ENCODE results near the gene GALNT7. TPM values are rescaled to one million over a fixed set of nuclear protein-coding genes. Genes with fewer than 3 reads are reported as not detected.
A peak's percentile ranks its signal among the peaks of the same experiment; 100 is the strongest.

The GALNT7 gene
- total RNA-seq, 1 donor from 2014 or later = 67.8 TPM

DNA sequence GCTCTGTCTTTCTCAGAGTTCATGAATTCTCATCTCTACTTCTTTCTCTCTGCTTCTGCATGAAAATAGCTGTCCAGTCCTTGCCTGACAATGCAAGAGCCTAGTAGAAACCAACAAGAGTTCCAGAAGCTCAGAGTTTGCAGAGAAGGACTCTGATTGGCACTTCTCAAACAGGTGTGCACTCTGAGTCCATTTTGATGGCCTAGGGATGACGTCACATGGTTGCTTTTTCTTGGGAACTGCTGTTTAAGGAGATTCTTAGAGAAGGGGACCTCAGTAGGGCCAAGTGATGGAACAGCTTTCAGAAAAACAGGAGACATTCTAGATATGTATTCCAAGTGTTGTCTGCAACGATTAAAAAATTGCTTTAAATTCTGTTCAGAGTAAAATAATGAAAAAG lies 108.7 kb downstream of the GALNT7 start:
- Mint-ChIP-seq H3K36me3 (ENCODE audit: insufficient read depth) (peaks cover 14% of the 10 kb centered on the region), H3K4me1 (ENCODE audit: low read depth) (peaks cover 10% of the 10 kb centered on the region), H3K9me3 (ENCODE audit: low read depth) (peaks cover 3% of the 10 kb centered on the region), H3K27ac (no peak overlapping the region), H3K4me3 (ENCODE audit: low read depth) (no peak overlapping the region), H3K27me3 (no peaks in the 10 kb centered on the region)
- TF ChIP-seq, protein P1, sequence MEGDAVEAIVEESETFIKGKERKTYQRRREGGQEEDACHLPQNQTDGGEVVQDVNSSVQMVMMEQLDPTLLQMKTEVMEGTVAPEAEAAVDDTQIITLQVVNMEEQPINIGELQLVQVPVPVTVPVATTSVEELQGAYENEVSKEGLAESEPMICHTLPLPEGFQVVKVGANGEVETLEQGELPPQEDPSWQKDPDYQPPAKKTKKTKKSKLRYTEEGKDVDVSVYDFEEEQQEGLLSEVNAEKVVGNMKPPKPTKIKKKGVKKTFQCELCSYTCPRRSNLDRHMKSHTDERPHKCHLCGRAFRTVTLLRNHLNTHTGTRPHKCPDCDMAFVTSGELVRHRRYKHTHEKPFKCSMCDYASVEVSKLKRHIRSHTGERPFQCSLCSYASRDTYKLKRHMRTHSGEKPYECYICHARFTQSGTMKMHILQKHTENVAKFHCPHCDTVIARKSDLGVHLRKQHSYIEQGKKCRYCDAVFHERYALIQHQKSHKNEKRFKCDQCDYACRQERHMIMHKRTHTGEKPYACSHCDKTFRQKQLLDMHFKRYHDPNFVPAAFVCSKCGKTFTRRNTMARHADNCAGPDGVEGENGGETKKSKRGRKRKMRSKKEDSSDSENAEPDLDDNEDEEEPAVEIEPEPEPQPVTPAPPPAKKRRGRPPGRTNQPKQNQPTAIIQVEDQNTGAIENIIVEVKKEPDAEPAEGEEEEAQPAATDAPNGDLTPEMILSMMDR (IDR thresholded peaks at IDR 0.05; ENCODE audit: unreplicated experiment) = no peak
- DNase-seq (ENCODE audit: low spot score, unreplicated experiment) = no peak

GRCh38 chr4:173280998-173281397 lies 112.4 kb downstream of the GALNT7 start:
- H3K36me3 Mint-ChIP-seq (ENCODE audit: insufficient read depth) = peaks cover 18% of the 10 kb centered on the region
- peaks cover 4% of the 10 kb centered on the region for H3K9me3 Mint-ChIP-seq (ENCODE audit: low read depth)
- no peaks in the 10 kb centered on the region for H3K27me3 Mint-ChIP-seq
- DNase-seq (ENCODE audit: low spot score, unreplicated experiment) = no peak
- no peak overlapping the region for H3K4me3 Mint-ChIP-seq (ENCODE audit: low read depth)
- no peak overlapping the region for H3K27ac Mint-ChIP-seq
- H3K4me1 Mint-ChIP-seq (ENCODE audit: low read depth) = peaks cover 10% of the 10 kb centered on the region
- TF ChIP-seq, protein P1 (IDR thresholded peaks at IDR 0.05; ENCODE audit: unreplicated experiment) = no peak

GRCh38 chr4:173281406-173282255 lies 113.0 kb downstream of the GALNT7 start:
- no peak for DNase-seq (ENCODE audit: low spot score, unreplicated experiment)
- TF ChIP-seq, protein P1 (IDR thresholded peaks at IDR 0.05; ENCODE audit: unreplicated experiment) = no peak
- H3K4me3 Mint-ChIP-seq (ENCODE audit: low read depth) = no peak overlapping the region
- peaks cover 4% of the 10 kb centered on the region for H3K9me3 Mint-ChIP-seq (ENCODE audit: low read depth)
- peaks cover 22% of the 10 kb centered on the region for H3K36me3 Mint-ChIP-seq (ENCODE audit: insufficient read depth)
- no peaks in the 10 kb centered on the region for H3K27me3 Mint-ChIP-seq
- H3K4me1 Mint-ChIP-seq (ENCODE audit: low read depth) = peaks cover 10% of the 10 kb centered on the region
- peak overlapping the region; percentile 15 for H3K27ac Mint-ChIP-seq

DNA sequence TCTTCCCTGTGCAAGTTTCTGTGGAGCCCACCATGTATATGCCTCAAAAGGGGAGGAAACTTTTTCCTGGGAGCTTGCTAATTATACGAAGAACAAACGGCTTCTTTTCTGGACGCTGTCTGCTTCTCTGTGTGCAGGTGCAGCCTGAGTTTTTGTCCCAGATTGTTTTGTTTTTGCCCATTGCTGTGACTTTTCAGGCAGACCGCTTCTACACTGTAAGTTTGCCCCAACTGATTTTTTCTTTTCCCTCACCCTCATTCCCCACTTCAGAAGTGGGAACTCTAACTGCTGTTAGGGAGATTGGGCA lies 113.6 kb downstream of the GALNT7 start:
- no peak overlapping the region for H3K4me3 Mint-ChIP-seq (ENCODE audit: low read depth)
- peaks cover 26% of the 10 kb centered on the region for H3K36me3 Mint-ChIP-seq (ENCODE audit: insufficient read depth)
- H3K9me3 Mint-ChIP-seq (ENCODE audit: low read depth) = peaks cover 4% of the 10 kb centered on the region
- DNase-seq (ENCODE audit: low spot score, unreplicated experiment) = no peak
- no peaks in the 10 kb centered on the region for H3K27me3 Mint-ChIP-seq
- peak overlapping the region; percentile 81 for H3K27ac Mint-ChIP-seq
- peaks cover 10% of the 10 kb centered on the region for H3K4me1 Mint-ChIP-seq (ENCODE audit: low read depth)
- TF ChIP-seq, protein P1 (IDR thresholded peaks at IDR 0.05; ENCODE audit: unreplicated experiment) = no peak

GRCh38 chr4:173282626-173283025 lies 114.0 kb downstream of the GALNT7 start:
- peaks cover 4% of the 10 kb centered on the region for H3K9me3 Mint-ChIP-seq (ENCODE audit: low read depth)
- peaks cover 10% of the 10 kb centered on the region for H3K4me1 Mint-ChIP-seq (ENCODE audit: low read depth)
- no peak overlapping the region for H3K4me3 Mint-ChIP-seq (ENCODE audit: low read depth)
- no peaks in the 10 kb centered on the region for H3K27me3 Mint-ChIP-seq
- DNase-seq (ENCODE audit: low spot score, unreplicated experiment) = no peak
- H3K27ac Mint-ChIP-seq = peak overlapping the region; percentile 81
- TF ChIP-seq, protein P1 (IDR thresholded peaks at IDR 0.05; ENCODE audit: unreplicated experiment) = no peak
- peaks cover 26% of the 10 kb centered on the region for H3K36me3 Mint-ChIP-seq (ENCODE audit: insufficient read depth)

Measured in progenitor cell of endocrine pancreas (in vitro differentiated cells).